Measurements from ENCODE around the gene KMT2D.
"Not testable (repeated sequence)": the region's sequence is repeated elsewhere in the genome, so short reads cannot be mapped to it uniquely, and the experiment has no call there.

KMT2D gene

GRCh38 chr12:49088932-49089330 lies 28.3 kb upstream of the KMT2D start:
- no peak for DNase-seq (ENCODE audit: low spot score)

- DNase-seq (ENCODE audit: low spot score), result peak; percentile 91
These were observed 27.7 kb upstream of the KMT2D start for GRCh38 chr12:49088150-49088931.

GRCh38 chr12:49086116-49086515 lies 25.5 kb upstream of the KMT2D start:
- DNase-seq (ENCODE audit: low spot score), result no peak

- no peak for DNase-seq (ENCODE audit: low spot score)
These were observed 23.8 kb upstream of the KMT2D start for GRCh38 chr12:49084438-49084837.

GRCh38 chr12:49079793-49080192 lies 19.2 kb upstream of the KMT2D start:
- no peak for DNase-seq (ENCODE audit: low spot score)

DNA sequence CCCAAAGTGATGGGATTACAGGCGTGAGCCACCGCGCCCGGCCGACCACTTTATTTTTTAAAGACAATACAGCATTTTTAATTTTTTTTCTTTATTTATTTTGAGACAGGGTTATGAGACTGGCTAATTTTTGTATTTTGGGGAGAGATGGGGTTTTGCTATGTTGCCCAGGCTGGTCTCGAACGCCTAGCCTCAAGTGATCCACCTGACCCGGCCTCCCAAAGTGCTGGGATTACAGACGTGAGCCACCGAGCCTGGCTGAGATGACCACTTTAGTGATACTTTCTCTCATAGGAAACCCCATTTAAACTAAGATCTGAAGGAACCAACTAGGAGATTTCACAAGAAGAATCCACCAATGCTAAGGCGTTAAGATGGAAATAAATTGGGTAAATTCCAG lies 10.4 kb upstream of the KMT2D start:
- no peak for DNase-seq (ENCODE audit: low spot score)

DNA sequence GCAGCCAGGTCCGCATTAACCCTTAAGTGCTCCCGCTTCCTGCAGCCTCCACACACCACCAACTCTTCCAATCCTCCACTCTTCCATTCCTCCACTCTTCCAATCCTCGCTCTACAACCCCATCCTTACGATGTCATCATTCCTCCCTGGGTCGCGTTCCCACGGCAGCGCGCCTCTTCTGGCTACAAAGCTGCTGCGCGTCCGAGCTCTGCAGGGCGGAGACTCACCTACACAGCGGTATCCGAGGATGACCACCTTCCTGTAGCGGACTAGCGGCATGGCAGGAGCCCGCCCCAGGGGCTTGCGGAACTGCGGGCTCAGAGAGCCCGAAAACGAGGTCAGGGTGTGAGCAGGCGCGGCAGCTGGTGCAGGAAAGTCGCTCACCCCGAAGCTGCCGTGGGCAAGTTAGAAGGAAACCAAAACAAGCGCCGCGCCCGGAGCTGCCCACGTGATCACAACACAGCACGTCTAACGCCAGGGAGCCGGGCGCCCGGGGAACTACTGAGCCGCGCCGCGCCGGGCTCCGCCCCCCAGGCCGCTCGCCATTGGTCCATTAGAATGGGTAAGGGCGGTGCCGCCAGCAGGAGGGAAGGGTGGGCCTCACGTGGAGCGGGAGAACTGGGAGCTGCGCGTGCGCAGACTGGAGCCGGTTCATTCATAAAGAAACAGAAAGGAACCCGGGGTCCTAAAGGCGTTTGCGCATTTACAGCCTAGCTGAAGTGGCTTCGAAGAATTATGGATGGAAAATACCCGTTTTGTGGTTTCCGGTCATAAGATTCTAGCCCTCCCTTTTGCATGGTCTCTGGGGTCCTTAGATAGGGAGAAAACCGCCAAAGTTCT lies 9.1 kb upstream of the KMT2D start, which contains the start of gene RHEBL1:
Gene RHEBL1, minus strand, starts transcription at position 473 of the 840 bp plus-strand sequence. Its CDS starts 194 bp downstream, at position 279.
- DNase-seq (ENCODE audit: low spot score), result peak; percentile 96

DNA sequence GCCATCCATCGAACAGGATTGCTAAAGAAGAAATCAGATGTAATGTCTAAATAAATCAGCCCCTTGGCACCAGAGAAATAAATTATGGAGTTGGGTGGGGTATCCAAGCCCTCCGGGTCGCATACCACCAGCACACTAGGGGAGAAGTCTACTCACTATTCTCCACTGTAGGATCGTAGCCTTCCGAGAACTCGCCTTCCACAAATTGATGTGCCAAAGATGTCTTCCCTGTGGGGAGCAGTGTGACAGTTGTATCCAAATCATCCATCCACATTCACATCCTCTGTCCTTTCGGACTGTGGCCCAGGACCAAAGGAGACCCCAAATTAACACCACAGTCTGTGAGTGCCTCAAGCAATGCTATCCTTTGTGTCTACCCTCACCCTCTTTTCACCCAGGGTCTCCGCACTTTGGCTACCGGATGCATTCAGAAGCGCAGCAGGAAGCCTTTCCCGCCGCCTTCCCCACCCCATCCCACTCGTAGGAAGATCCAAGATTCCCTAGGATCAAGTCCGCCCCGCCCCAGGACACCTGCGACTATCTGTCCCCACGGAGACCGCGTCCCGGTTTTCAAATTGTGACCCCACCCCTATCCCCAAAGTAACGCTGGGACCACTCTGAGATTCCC lies 8.4 kb upstream of the KMT2D start:
- DNase-seq (ENCODE audit: low spot score), result no peak

DNA sequence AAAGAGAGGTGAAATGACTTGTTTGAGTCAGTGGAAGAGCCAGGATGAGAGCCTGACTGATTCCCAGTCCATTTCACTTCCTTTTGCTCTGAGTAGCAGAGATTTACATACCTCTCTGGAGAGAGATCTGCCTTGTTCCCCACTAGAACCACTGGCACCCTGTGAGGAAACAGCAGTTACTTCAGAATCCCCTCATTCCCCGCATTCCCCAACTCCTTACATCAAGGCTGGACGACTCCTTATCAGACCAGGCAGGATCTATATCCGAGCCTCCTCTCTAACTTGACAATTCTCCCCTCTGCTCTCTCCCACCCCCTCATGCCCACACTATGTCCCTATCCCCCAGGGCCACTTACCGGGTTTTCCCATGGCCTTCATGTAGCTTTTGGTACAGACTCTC lies 5.5 kb upstream of the KMT2D start:
- no peak for DNase-seq (ENCODE audit: low spot score)

- no peak for DNase-seq (ENCODE audit: low spot score)
These were observed 4.2 kb upstream of the KMT2D start for GRCh38 chr12:49064767-49065152.

- DNase-seq (ENCODE audit: low spot score), result not testable (repeated sequence)
These were observed 1.3 kb upstream of the KMT2D start for GRCh38 chr12:49061916-49062315.

GRCh38 chr12:49061157-49061650 lies 610 bp upstream of the KMT2D start:
- DNase-seq (ENCODE audit: low spot score), result no peak

GRCh38 chr12:49059299-49060171 lies 1.1 kb downstream of the KMT2D start:
- no peak for DNase-seq (ENCODE audit: low spot score)

GRCh38 chr12:49059045-49059298 lies 1.6 kb downstream of the KMT2D start:
- no peak for DNase-seq (ENCODE audit: low spot score)

GRCh38 chr12:49058366-49059044 lies 2.1 kb downstream of the KMT2D start:
- DNase-seq (ENCODE audit: low spot score), result no peak

DNA sequence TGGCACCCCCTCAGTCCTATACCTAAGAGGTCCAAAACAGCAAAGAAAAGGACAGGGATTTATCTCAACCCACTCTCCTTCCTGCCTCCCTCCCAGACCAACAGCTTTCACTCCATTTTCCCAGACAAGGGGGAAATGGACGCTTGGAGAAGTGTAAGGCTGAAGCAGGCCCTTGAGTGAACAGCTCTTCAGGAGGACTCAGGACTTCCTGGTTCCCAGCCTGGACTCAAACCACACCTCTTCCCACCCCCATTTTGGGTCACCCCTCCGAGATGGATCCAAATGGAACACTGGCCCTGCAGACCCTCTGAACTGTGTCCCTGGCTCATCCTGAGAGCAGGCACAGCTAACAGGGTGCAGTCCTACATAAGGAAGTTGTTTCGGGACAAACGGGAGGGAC lies 2.7 kb downstream of the KMT2D start:
- DNase-seq (ENCODE audit: low spot score), result no peak

GRCh38 chr12:49055978-49056754 lies 4.4 kb downstream of the KMT2D start:
- peak; percentile 90 for DNase-seq (ENCODE audit: low spot score)

- DNase-seq (ENCODE audit: low spot score), result no peak
These were observed 5.5 kb downstream of the KMT2D start for GRCh38 chr12:49055092-49055491.

DNA sequence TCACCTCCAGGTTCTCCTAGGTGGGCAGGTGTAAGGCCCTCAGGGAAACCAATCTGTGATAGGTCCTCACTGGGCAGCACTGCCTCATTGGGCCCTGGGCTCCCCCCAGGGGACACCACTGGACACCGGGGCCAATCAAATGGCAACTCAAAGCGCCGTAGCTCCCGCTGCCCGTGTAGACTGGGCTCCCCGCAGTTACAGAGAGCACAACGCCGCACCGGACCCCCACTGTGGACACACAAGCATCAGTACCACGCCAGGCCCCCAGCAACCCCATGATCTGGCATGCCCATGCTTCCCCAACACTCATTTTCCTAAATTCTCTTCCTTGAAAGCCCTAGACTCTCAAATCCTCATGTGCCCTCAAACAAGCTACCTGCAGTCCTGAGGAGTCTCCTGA lies 6.1 kb downstream of the KMT2D start:
- no peak for DNase-seq (ENCODE audit: low spot score)

GRCh38 chr12:49054096-49054495 lies 6.5 kb downstream of the KMT2D start:
- no peak for DNase-seq (ENCODE audit: low spot score)

Data from pons (tissue), 1 donor.